GF-D8 (cell line): ENCODE data around the gene CCDC91.
"Not testable (repeated sequence)": the region's sequence is repeated elsewhere in the genome, so short reads cannot be mapped to it uniquely, and the experiment has no call there.

Experiments
- DNase-seq: peaks from one replicate; lab custom pipeline; 2025; lab: John Stamatoyannopoulos, UW

CCDC91 gene

DNA sequence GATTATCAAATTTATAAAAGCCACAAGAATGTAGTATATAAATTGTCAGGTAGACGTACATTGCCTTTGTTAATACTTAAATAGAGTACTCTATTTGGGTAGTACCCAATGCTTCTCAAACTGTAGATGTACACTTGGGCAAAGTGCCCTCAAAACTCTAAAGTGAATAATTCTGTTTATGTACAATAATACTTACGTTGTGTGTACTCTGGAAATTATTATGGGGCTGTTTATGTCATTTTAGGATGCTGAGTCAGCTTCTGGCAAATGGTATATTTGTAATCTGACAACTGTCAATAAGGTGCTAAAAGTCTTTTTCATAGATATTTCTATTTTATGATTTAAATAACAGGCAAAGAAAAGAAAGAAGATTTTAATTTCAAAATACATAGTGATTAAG lies 102.4 kb downstream of the CCDC91 start:
- no peak for DNase-seq

DNA sequence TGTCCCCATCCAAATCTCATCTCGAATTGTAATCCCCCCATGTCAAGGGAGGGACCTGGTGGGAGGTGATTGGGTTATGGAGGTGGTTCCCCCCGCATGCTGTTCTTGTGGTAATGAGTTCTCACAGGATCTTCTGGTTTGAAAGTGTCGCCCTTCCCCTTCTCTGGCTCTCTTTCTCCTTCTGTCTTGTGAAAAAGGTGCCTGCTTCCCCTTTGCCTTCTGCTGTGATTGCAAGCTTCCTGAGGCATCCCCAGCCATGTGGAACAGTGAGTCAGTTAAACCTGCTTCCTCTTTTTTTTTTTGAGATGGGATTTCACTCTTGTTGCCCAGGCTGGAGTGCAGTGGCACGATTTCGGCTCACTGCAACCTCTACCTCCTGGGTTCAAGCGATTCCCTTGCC lies 104.0 kb downstream of the CCDC91 start:
- DNase-seq: peak; percentile 31

DNA sequence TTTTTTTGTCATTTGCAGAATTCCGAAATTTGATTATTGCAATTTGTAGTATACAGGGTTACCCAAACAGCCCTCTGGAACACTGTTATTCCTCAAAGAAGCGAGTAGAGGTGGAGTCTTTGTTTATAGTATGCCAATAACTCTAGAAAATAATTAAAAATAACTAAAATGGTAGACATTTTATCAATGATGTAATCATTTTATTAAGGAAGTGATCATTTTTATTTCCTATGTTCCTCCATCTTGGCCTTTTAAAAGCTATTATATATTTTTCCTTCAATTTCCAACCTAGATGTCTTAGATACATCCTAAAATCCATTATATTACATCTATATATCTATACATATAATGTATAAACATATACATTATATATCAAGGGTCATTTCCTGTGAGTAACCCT lies 106.0 kb downstream of the CCDC91 start:
- DNase-seq: no peak

DNA sequence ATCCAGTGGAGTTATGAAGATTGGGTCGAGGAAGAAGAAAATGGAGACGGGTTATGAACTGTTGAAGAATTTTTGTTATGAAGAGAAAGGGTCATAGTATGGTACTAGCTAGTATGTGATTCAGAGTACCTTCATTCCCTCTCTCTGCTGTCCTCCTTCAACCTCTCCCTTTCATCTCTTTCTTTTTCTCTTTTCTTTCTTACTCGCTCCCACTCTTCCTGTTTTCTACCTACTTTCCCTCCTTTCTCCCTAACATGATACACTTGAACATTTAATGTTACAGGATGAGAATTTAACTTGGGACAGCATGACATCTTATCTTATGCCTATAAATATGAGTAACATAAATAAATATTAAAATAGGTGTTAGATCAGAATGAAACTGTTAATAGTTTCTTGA lies 112.9 kb downstream of the CCDC91 start:
- DNase-seq: no peak

DNA sequence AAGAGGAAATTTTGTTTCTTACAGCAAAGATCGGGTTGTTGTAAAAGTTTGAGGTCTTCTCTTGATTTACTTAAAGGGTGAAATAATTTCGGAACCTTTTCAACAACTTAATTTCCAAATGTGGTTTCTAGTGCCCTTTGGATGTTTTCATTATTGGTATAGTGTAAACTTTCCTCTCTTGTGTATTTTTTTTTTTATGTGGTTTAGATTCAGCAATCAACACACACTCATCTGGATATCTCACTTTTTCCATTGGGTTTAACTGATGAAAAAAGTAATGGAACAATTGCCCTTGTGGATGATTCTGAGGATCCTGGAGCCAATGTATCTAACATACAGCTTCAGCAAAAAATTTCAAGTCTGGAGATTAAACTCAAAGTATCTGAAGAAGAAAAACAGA lies 116.3 kb downstream of the CCDC91 start:
- DNase-seq: no peak

DNA sequence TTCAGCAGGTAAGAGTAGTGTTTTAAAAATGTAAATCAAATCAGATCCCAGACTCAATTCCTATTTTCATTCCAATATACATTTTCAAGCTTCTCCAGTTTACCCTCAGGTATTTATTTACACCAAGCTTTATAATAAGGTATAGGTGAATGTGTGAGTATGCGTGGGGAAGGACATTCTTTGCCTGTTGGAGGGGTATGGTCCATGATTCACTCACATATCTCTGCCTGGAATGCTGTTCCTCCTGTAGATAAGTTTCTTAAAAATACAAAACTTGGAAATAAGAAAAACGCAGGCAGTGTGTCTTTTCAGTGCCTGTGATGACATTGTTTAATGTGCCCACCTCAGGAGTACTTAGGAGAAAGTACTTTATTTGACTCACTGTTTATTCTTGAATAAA lies 118.6 kb downstream of the CCDC91 start:
- no peak for DNase-seq

DNA sequence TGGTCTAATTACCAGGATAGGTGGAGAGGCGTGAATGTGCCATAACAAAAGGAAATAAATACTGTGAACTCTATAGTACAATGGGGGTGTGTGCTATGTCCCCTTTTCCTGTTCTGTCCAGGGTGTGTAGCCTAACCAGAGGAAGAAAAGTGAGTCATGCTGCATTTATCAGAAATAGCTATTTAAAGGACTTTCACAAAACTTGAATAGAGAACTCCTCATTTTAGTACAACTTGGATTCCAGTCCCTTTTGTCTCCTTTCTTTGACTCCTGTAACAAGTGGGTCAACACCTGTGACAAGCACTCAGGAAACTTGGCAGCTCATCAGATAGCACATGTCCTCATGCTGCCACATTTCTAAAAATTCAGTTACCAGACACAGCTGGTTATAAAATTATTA lies 123.4 kb downstream of the CCDC91 start:
- no peak for DNase-seq

DNA sequence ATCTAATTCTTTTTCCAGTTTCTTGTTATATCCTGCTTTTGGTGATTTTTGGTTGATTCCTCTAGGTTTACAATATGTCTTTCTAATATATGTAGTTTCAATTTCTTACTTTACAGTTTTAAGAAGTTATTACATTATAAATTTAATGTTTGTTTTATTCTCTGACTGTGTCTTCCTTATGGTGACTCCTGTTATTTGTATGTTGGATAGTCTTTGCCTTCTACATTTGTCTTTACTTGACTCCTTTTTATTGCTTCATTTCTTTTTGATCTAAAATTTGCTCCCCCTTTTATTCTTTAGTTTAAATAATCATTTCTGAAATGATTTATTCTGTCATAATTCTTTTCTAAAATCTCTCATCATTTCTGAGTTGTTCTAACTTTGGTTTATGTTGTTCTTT lies 125.8 kb downstream of the CCDC91 start:
- DNase-seq: no peak

DNA sequence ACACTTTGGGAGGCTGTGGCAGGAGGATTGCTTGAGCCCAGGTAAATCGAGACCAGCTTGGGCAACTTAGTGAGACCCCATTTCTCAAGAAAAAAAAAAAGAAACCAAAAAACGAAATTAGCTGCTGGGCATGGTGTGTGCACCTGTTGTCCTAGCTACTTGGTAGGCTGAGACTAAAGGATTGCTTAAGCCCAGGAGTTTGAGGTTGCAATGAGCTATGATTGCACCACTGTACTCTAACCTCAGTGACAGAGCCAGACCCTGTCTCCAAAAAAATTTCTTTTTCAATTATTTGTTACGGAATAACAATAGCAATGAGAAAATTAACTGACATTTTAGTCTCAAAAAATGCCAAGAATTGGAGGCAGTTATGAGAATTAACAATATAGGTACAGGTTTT lies 128.0 kb downstream of the CCDC91 start:
- DNase-seq: no peak

DNA sequence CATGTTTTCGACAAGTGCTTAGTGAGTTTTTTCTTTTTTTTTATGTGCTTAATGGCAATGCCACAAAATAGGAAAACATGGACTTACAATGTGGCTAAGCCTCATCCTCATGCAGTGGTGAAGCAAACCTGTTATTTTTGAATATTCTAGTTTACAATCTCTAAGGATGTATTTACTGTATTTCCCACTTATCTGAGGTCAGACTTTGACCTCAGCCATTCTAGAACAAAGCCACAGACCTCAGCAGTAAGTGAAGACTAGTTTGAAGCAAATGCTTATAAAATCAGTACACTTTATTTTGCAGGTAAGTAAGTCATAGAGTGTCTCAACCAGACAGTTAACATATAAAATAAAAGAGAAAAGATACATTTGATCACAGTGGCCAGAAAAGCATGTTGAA lies 130.1 kb downstream of the CCDC91 start:
- DNase-seq: no peak

DNA sequence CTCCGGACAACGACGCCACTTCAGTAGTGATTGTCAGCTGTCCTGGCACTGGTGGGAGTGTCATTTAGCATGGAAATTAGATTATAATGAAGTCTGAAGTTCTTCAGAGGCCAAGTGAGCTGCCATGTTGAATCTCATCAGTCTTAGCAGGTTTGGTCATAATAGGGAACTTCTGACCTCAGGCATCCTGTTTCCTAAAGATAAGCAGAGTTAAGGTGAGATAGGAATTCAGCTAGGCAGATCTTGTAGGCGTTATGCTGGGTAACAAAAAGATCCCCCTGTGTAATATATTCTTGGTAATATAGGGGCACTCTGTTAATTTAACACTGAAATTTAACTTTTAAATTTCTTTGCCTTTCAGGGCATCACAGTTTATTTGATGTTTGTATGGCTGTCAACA lies 137.5 kb downstream of the CCDC91 start:
- DNase-seq: no peak

DNA sequence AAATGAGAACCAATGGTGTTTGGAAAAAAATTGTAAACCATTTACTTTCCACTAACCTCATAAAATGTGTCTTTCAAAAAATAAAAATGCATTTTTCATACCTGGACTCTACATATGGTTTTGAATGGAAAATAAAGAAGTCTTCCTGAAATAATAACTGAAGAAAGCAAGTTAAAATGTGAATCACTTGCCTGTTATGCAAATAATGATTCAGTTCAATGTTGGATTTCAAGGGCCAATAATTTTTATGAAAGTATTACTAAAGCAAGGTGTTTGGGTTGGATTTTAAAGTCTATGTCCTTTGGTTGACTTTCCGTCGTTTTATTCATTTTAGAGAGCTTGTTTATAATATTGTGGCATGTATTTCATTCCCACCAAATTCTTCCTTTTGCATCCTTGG lies 138.7 kb downstream of the CCDC91 start:
- DNase-seq: no peak

DNA sequence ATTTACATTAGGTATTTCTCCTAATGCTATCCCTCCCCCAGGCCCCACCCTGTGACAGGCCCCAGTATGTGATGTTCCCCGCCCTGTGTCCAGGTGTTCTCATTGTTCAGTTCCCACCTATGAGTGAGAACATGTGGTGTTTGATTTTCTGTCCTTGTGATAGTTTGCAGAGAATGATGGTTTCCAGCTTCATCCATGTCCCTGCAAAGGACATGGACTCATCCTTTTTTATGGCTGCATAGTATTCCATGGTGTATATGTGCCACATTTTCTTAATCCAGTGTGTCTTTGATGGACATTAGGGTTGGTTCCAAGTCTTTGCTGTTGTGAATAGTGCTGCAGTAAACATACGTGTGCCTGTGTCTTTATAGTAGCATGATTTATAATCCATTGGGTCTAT lies 139.5 kb downstream of the CCDC91 start:
- DNase-seq: not testable (repeated sequence)

DNA sequence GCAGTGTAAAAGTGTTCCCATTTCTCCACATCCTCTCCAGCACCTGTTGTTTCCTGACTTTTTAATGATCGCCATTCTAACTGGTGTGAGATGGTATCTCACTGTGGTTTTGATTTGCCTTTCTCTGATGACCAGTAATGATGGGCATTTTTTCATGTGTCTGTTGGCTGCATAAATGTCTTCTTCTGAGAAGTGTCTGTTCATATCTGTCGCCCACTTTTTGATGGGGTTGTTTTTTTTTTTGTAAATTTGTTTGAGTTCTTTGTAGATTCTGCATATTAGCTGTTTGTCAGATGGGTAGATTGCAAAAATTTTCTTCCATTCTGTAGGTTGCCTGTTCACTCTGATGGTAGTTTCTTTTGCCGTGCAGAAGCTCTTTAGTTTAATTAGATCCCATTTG lies 140.0 kb downstream of the CCDC91 start:
- DNase-seq: not testable (repeated sequence)

DNA sequence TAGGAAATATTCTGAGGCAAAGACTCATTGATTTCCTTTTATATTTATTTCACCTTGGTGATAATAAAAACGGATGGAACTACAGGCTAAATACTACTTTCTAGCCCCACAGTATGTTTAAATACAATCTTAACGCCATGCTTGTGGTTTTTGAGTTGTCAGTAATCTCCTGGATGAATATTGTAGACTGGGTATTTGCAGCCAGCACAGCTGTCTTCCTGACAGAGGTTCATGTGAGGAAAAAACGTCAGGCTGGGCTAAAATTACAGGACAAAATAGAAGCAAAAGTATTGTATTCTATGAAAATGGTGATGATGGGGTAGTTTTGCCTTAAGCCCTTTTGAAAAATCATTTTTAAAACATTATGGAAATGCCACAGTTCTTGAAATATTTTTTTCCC lies 140.9 kb downstream of the CCDC91 start:
- DNase-seq: no peak

DNA sequence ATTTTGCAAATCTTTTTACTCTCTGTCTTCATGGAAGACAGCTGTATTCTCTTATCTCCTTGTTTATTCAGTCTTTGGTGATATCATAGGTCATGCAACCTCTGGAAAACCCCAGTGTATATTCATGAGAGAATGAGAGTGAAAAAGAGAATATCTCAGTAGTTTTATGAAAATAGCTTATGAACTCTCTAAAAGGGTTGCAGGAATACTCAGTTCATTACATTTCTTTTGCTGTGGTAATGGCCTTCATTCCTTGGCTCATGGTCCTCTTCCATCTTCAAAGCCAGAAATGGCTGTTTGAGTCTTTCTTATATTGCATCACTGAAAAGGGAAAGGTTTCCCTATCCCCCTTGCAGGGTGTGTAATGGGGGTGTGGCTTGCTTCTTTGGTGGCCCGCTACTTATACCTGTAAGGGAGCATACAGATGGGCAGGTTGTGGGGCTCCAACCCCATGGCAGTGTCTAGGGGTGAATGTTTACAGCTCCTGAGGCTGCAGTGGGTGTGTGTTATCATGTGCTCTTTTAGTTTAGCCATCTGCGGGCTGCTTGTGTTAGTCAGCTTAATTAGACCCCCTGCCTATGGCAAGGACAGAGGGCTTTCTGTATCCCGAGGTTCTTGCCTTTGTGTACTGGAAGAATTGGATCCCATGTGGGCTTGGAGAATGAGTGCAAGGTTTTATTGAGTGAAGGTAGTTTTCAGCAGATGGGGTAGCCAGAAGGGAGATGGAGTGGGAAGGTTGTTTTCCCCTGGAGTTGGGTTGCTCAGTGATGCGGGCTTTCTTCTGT lies 150.2 kb downstream of the CCDC91 start:
- DNase-seq: no peak

DNA sequence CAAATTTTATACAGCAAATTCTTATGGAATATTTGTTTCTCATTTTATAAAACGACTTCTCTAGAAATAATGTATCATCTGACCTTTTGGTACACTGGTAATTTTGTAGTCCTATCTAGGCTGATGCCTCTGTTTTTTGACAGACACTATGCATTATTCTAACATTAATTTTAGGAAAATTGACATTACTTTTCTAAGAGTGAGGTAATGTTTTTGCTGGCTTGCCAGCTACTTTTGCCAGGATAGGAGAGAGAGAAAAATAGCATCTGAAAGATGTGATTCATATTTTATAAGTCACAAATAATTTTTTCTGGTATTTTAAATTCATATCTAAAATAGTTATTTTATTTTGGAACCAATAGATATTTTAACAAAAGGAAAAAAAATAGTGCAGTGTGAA lies 153.5 kb downstream of the CCDC91 start:
- DNase-seq: no peak

DNA sequence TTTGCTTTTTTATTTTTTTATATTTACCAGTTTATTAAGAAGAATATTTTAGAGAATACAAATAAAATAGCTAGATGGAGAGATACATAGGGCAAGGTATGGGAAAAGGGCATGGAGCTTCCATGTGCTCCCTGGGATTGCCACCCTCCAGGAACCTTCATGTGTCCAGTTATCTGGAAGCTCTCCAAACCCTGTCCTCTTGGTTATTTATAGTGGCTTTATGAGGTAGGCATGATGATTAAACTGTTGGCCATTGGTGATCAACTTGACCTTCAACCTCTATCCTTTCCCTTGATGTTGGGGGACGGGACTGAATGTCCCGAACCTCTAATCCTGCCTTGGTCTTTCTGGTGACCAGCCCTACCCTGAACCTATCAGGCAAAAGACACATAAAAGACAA lies 156.3 kb downstream of the CCDC91 start:
- DNase-seq: no peak

DNA sequence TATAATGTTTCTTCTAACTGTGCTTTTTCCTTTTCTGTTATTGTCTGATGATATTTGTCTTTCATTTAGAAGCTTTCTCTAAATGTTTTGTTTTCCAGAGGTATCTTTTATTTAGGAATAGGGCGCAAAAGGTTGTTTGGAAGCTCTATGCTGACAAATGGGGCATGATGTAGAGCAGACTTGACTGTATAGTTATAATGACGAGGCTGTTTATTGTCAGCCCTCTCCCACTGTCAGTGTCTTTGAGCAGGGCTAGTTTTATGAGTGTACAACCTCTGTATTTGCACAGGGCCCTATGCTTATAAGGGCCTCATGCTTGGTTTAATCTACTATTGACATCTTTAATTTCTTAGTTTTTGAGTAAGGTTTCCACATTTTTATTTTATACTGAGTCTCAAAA lies 158.9 kb downstream of the CCDC91 start:
- no peak for DNase-seq

DNA sequence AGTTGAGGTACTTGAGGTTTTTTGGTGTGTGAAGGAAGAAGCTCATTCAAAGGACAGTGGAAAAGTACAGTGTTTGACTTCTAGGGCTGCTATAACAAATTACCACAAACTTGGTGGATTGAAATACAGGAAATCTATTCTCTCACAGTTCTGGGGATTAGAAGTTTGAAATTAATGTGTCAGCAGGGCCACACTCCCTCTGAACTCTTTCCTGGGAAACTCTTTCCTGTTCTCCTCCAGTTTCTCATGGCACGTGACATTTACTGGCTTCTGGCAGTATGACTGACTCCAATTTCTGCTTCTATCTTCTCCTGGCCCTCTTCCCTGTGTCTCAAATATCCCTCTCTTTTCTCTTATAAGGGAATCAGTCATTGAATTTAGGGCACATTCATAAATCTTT lies 160.2 kb downstream of the CCDC91 start:
- no peak for DNase-seq

DNA sequence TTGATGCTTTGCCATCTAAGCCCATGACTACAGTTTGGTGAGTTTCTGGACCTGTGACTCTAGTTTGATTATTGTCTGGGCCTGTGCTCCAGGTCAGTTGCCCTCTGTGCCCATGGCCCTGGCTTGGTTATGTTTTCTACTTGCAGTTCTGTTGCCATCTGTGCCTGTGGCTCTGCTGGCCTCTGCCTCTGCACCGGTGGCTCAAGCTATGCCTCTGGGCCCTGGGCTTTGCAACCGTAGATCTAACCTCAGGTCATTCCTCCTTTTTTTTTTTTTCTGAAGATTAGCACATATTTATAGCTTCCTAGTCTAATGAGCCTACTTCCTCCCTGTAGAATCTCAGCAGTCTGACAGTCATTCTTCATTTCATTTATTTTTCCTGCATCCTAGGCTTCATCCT lies 161.2 kb downstream of the CCDC91 start:
- no peak for DNase-seq

DNA sequence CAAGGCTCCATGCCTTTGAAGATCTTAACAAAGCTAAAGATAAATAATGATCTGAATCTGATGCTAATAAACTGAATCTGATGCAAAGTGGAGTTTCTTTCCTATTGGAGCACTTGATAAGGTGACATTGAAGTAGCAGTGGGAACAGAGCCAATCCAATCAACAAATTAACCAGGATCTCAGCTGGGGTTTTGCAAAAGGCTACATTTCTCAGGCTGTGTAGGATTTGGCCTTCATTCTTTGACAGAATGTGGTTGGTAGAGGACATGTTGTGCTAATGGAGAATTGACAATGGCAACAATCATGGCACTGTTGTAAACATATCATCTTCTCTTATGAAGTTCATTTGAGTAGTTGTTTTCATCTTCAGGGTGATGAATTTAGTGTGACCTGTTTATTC lies 164.9 kb downstream of the CCDC91 start:
- no peak for DNase-seq

DNA sequence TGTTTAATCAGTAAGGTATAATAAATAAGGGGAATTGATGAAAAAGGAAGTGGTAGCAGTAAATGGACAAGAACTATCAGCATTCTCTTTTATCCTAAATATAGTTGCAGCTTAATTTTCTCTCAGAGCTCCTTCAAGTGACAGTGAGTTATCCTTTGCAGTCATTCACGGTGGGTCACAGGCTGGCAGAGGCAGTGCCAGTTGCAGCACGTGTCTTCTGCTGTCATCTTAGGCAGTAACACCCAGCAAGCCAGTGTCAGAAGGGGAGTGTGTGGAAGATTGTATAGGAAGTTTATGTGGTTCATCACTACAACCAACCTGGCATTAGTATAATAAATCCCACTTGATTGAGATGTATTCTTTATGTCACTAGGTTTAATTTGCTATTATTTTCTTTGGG lies 170.0 kb downstream of the CCDC91 start:
- no peak for DNase-seq

DNA sequence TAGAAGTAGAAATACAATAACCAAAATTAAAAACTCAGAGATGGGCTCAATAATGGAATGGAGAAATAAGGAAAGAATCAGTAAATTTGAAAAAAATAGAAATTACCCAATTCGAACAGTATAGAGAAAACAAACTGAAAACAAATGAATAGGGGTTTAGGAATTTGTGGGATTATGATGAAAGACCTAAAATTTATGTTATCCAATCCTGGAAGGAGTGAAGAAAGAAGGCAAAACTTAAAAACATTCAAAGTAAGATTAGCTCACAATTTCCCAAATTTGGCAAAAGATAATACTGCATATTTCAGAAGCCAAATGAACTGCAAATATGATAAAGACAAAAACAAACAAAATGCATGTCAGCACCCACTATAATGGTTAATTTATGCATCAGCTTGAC lies 177.1 kb downstream of the CCDC91 start:
- no peak for DNase-seq

DNA sequence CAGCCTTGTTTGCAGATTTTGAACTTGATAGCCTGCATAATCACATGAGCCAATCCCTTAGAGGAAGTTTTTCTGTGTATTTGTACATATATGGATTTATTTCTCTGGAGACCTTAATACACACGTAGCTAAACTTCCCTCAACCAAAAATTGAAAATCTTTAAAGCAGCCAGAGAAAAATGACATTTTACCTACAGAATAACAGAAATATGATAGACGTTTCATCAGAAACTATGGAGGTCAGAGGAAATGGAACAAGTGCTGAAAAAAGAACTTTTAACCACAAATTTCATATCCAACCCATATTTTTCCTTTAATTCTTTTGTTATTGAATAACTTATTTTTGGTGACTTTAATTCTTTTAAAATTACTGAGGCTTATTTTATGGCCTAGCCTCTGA lies 177.7 kb downstream of the CCDC91 start:
- no peak for DNase-seq
